22Rv1 (cell line): ENCODE measurements around the gene LMCD1.

ENCODE experiments used
- CTCF ChIP-seq: fragments of 450-650 bp; IDR thresholded peaks from 2 replicates; pipeline ENCODE4 v1.5.1; 2017; ENCODE audit warnings: mild to moderate bottlenecking
- ZFX ChIP-seq: fragments of 450-650 bp; IDR thresholded peaks from 2 replicates; pipeline ENCODE4 v1.6.1; 2017; ENCODE audit warnings: antibody characterized with exemption, borderline replicate concordance

- TF ChIP-seq CTCF (no peak), ZFX (no peak)
Measured at GRCh38 chr3:8506571-8507061, 5.0 kb downstream of the LMCD1 start.
